OCI-LY1 (cell line): ENCODE measurements around the gene DBI.

Experiments
- H2AFZ ChIP-seq: fragments of 200-600 bp; sonication (generic), shearing (Covaris generic); 2 replicates; pipeline ENCODE4 v1.6.0; 2014; ENCODE audit warnings: antibody characterized with exemption, mild to moderate bottlenecking, low read length
- H3F3A ChIP-seq: fragments of 200-600 bp; sonication (generic), shearing (Covaris generic); 2 replicates; pipeline ENCODE4 v1.6.0; 2014; ENCODE audit warnings: mild to moderate bottlenecking, antibody characterized with exemption, low read length, moderate library complexity; ENCODE audit not compliant: insufficient read depth
- H3K27ac ChIP-seq: fragments of 200-600 bp; sonication (generic); 2 replicates; pipeline ENCODE4 v1.5.1; 2014; ENCODE audit warnings: low read length, mixed run types, mild to moderate bottlenecking, low read depth; ENCODE audit not compliant: poor library complexity, severe bottlenecking
- H3K27me3 ChIP-seq: fragments of 200-600 bp; sonication (generic); 2 replicates; pipeline ENCODE4 v1.6.0; 2014; ENCODE audit warnings: antibody characterized with exemption, mild to moderate bottlenecking, low read length, moderate library complexity; ENCODE audit not compliant: insufficient read depth
- H3K36me3 ChIP-seq: fragments of 200-600 bp; sonication (generic); 2 replicates; pipeline ENCODE4 v1.6.1; 2014; ENCODE audit warnings: mild to moderate bottlenecking, antibody characterized with exemption, low read length, moderate library complexity, mixed read lengths; ENCODE audit not compliant: insufficient read depth
- H3K4me1 ChIP-seq: fragments of 200-600 bp; sonication (generic); 2 replicates; pipeline ENCODE4 v1.5.1; 2014; ENCODE audit warnings: mild to moderate bottlenecking, low read length, moderate library complexity; ENCODE audit not compliant: insufficient read depth, severe bottlenecking
- H3K4me2 ChIP-seq: fragments of 200-600 bp; sonication (generic), shearing (Covaris generic); 2 replicates; pipeline ENCODE4 v1.6.1; 2014; ENCODE audit warnings: low read length
- H3K4me3 ChIP-seq: fragments of 200-600 bp; sonication (generic); 2 replicates; pipeline ENCODE4 v1.5.1; 2014; ENCODE audit warnings: low read length, low read depth, mild to moderate bottlenecking, mixed read lengths; ENCODE audit not compliant: poor library complexity, severe bottlenecking
- H3K79me2 ChIP-seq: fragments of 200-600 bp; shearing (Covaris generic); 2 replicates; pipeline ENCODE4 v1.6.1; 2016; ENCODE audit warnings: mixed run types, low read length, mixed read lengths; ENCODE audit not compliant: insufficient read depth
- H3K9ac ChIP-seq: fragments of 200-600 bp; sonication (generic), shearing (Covaris generic); 2 replicates; pipeline ENCODE4 v1.6.1; 2014; ENCODE audit warnings: mild to moderate bottlenecking, low read length, mixed read lengths
- H3K9me2 ChIP-seq: fragments of 200-600 bp; sonication (generic), shearing (Covaris generic); 2 replicates; pipeline ENCODE4 v1.6.1; 2014; ENCODE audit warnings: low read depth, mild to moderate bottlenecking, low read length, mixed read lengths
- H3K9me3 ChIP-seq: fragments of 200-600 bp; shearing (Covaris generic); 2 replicates; pipeline ENCODE4 v1.6.1; 2014; ENCODE audit warnings: low read length, mixed read lengths
- H4K20me1 ChIP-seq: fragments of 200-600 bp; sonication (generic), shearing (Covaris generic); 2 replicates; pipeline ENCODE4 v1.6.0; 2016; ENCODE audit warnings: mild to moderate bottlenecking, low read length; ENCODE audit not compliant: insufficient read depth
- EZH2 ChIP-seq: fragments of 200-600 bp; sonication (generic), shearing (Covaris generic); IDR thresholded peaks from 2 replicates; pipeline ENCODE4 v1.8.0; 2017; ENCODE audit warnings: borderline replicate concordance, mixed run types, mild to moderate bottlenecking, antibody characterized with exemption, low read length, moderate library complexity, mixed read lengths
- TF ChIP-seq, protein P1 (sequence below): fragments of 200-600 bp; sonication (generic), shearing (Covaris generic); IDR thresholded peaks from 2 replicates; pipeline ENCODE4 v1.5.1; 2017; ENCODE audit warnings: mild to moderate bottlenecking, antibody characterized with exemption, low read length, moderate library complexity, mixed read lengths

DBI gene

DNA sequence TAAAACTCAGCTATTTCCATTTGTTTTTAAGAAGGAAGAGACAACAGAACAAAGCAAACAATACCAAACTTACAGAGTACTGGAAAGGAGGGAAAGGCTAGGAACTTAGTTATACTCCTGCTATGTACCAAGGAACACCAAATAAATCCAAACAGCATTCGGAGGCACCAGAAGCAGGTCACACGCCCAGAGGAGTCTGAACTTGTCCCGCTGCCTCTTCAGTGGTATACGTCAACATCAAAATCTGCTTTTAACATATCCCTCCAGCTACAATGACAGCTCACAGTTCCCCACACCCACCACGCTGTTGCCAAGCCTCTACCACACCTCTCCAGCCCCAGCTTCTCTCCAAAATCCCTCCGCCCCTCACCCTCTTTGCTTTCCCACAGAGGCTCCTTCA is 17.5 kb upstream of the DBI start:
- no peak overlapping the region for H3K27ac ChIP-seq
- H4K20me1 ChIP-seq: no peaks in the 10 kb centered on the region
- no peak overlapping the region for H3K9ac ChIP-seq
- H3K9me2 ChIP-seq: no peaks in the 10 kb centered on the region
- H3K4me3 ChIP-seq: no peak overlapping the region
- H3K27me3 ChIP-seq: no peaks in the 10 kb centered on the region
- TF ChIP-seq, protein P1, sequence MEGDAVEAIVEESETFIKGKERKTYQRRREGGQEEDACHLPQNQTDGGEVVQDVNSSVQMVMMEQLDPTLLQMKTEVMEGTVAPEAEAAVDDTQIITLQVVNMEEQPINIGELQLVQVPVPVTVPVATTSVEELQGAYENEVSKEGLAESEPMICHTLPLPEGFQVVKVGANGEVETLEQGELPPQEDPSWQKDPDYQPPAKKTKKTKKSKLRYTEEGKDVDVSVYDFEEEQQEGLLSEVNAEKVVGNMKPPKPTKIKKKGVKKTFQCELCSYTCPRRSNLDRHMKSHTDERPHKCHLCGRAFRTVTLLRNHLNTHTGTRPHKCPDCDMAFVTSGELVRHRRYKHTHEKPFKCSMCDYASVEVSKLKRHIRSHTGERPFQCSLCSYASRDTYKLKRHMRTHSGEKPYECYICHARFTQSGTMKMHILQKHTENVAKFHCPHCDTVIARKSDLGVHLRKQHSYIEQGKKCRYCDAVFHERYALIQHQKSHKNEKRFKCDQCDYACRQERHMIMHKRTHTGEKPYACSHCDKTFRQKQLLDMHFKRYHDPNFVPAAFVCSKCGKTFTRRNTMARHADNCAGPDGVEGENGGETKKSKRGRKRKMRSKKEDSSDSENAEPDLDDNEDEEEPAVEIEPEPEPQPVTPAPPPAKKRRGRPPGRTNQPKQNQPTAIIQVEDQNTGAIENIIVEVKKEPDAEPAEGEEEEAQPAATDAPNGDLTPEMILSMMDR: no peak
- TF ChIP-seq EZH2: no peak
- H3K9me3 ChIP-seq: no peaks in the 10 kb centered on the region
- H2AFZ ChIP-seq: no peak overlapping the region
- H3K36me3 ChIP-seq: no peaks in the 10 kb centered on the region
- no peaks in the 10 kb centered on the region for H3K79me2 ChIP-seq
- peaks cover 15% of the 10 kb centered on the region for H3K4me1 ChIP-seq
- H3K4me2 ChIP-seq: no peak overlapping the region
- no peaks in the 10 kb centered on the region for H3F3A ChIP-seq

DNA sequence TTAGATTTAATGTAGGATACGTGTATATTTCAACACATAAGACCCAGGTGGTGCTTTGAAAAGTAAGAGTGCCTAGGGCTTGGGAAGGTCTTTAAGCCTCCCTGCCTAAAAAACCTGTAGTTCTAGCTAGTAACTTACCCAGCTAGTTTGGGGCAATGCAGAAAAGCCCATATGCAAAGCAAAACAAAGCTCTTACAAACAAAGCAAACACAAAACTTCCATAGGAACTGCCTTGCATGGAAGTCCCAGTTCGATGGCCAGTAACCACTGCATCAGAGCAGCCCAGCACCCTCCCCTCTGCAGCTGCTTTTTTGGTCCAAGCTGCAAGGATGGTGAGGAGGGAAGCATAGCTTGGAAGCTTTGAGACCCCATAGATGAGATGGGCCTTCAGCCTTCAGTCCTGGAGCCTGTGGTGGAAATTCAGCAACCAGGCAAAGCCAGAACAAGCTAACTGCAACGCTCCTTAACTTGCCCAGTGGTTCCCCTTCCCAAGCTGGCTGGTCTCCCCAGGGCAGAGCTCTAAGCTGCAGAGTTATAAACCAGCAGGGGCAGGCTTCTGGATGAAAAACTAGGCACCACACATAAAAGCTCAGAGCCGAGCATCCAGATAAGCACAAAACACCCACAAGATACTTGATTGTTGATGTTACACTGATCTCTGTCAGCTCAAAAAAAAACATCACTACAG is 16.3 kb upstream of the DBI start:
- H3K36me3 ChIP-seq: no peaks in the 10 kb centered on the region
- H2AFZ ChIP-seq: no peak overlapping the region
- TF ChIP-seq EZH2: no peak
- TF ChIP-seq, protein P1: no peak
- H3K79me2 ChIP-seq: no peaks in the 10 kb centered on the region
- no peak overlapping the region for H3K4me3 ChIP-seq
- no peak overlapping the region for H3K27ac ChIP-seq
- H3K4me2 ChIP-seq: no peak overlapping the region
- no peaks in the 10 kb centered on the region for H4K20me1 ChIP-seq
- no peak overlapping the region for H3K9ac ChIP-seq
- H3K9me2 ChIP-seq: no peaks in the 10 kb centered on the region
- H3K4me1 ChIP-seq: peaks cover 15% of the 10 kb centered on the region
- H3K9me3 ChIP-seq: no peaks in the 10 kb centered on the region
- no peaks in the 10 kb centered on the region for H3K27me3 ChIP-seq
- H3F3A ChIP-seq: no peaks in the 10 kb centered on the region

DNA sequence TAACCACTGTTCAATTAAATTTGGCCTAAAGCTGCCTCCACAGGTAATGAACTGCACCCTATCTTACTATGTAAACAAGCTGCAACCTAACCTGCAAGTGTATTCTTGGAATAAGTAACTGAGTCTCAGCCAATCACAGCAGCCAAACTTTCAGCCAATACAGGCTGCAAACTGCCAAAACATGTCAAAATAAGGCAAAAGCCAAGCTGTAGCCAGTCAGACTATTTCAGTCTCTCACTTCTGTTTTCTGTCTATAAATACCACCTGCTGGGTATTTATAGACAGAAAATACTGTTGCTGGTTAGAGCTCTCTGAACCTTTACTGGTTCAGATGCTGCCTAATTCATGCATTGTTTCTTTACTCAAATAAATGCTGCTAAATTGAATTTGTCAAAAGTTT is 14.4 kb upstream of the DBI start:
- Histone ChIP-seq H3F3A (no peaks in the 10 kb centered on the region), H3K79me2 (no peaks in the 10 kb centered on the region), H2AFZ (no peak overlapping the region), H3K9ac (no peak overlapping the region), H3K9me2 (no peaks in the 10 kb centered on the region), H3K9me3 (no peaks in the 10 kb centered on the region), H3K27me3 (no peaks in the 10 kb centered on the region), H3K4me1 (peaks cover 15% of the 10 kb centered on the region), H3K4me3 (no peak overlapping the region), H3K4me2 (peak overlapping the region; percentile 7; the same call in 1 of the 2 replicates), H4K20me1 (no peaks in the 10 kb centered on the region), H3K36me3 (no peaks in the 10 kb centered on the region), H3K27ac (peak overlapping the region; percentile 63)
- no peak for TF ChIP-seq EZH2
- TF ChIP-seq, protein P1: no peak
